DOHH2 (cell line): ENCODE data around the gene FOXO6.

ENCODE experiments used
- EZH2phosphoT487 ChIP-seq: fragments of 200-600 bp; sonication (generic); IDR thresholded peaks from 2 replicates; pipeline ENCODE4 v1.6.1; 2017; ENCODE audit warnings: borderline replicate concordance, mild to moderate bottlenecking, antibody characterized with exemption, low read length, moderate library complexity, mixed read lengths
- TF ChIP-seq, protein P1 (sequence below): fragments of 200-600 bp; sonication (generic); IDR thresholded peaks from one replicate; pipeline ENCODE4 v1.5.1; 2014; ENCODE audit warnings: antibody characterized with exemption, mild to moderate bottlenecking, low read depth, low read length; ENCODE audit not compliant: poor library complexity, severe bottlenecking

DNA sequence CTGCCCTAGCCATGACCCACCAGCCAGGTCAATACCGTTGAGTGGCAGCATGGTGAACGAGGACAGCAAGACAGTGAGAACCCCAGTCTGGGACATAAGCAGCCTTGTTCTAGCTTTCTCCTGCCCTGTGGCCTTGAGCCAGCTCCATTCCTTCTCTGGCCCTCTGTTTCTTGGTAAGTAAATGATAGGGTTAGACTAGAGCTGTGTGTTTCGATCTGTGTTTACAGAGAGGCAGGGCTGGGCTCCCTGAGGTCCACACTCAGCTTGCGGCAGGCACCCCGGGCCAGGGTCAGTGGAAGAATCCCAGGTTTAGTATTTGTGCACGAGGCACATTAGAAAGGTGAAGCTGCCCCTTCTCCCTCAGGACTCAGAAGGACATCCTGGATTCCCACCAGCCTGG is 27.3 kb downstream of the FOXO6 start:
- TF ChIP-seq, protein P1, sequence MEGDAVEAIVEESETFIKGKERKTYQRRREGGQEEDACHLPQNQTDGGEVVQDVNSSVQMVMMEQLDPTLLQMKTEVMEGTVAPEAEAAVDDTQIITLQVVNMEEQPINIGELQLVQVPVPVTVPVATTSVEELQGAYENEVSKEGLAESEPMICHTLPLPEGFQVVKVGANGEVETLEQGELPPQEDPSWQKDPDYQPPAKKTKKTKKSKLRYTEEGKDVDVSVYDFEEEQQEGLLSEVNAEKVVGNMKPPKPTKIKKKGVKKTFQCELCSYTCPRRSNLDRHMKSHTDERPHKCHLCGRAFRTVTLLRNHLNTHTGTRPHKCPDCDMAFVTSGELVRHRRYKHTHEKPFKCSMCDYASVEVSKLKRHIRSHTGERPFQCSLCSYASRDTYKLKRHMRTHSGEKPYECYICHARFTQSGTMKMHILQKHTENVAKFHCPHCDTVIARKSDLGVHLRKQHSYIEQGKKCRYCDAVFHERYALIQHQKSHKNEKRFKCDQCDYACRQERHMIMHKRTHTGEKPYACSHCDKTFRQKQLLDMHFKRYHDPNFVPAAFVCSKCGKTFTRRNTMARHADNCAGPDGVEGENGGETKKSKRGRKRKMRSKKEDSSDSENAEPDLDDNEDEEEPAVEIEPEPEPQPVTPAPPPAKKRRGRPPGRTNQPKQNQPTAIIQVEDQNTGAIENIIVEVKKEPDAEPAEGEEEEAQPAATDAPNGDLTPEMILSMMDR = no peak
- no peak for TF ChIP-seq EZH2phosphoT487
